Medulla oblongata (tissue), 1 donor: Measurements from ENCODE around the gene APOC4.

ENCODE experiments used
- DNase-seq: peaks from one replicate; pipeline ENCODE4 v3.0.0-alpha.2; 2015; ENCODE audit errors: extremely low spot score

The APOC4 gene

DNA sequence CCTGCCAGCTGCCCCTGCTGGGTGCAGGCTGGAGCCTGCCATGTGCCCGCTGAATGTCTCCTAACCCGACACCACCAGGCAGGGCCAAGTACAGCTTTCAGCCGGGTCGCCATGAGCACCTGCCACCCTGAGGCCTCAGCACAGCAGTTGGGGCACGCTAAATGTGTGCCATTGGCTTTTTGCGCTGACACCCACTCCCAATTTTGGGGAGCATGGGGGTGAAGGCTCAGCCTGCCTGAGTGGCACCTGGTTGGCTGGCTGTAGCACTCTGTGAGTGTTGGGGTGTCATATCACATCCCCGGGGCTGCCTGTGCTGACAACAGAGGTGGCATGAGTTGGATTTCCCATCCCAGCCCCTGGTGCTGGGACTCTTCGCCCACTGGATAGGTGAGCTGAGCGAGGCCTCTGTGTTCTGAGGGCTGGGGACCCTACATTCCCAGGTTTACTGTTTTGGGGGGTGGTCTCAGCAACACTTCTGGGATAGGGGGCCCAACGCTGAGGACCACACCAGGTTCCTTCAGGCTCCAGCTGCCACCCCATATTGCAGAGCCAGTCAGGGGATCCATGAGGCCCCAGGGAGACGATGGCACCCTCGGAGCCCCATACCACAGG lies 52.0 kb downstream of the APOC4 start:
- no peak for DNase-seq
